DMS 273 treated with DMSO at 0.1 percent for 48 hours (cell line): ENCODE results near the gene ALDH1A1.
"Not testable (repeated sequence)": the region's sequence is repeated elsewhere in the genome, so short reads cannot be mapped to it uniquely, and the experiment has no call there.

Experiments used
- DNase-seq: peaks from one replicate; lab custom pipeline; 2025; lab: John Stamatoyannopoulos, UW

ALDH1A1 gene

DNA sequence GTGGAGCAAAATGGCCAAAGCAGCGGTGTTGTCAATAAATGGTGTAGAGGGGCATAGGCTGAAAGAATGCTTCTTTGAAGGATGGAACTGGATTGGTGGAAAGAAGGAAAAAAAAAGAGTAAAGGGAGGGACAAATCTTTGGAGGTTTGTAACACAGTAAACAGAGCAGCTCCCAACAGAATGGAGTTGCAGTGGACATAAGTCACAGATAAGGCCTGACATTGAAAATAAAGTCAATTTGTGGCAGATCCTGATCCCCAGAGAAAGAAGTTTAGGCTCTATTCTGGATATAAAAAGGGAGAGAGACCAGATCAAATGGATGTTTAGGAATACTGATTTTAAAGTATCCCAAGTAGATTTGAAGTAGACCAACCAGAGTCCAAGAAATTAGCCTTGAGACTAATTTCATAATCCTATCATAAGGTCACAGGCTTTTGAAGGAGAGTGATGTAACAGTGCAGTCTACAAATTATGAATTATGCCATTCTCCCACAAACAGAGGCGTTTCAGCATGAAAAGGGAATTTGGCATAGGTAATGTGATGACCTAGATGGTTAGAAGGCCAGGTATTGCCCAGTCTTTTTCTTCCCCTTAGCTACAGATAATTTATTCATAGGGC, 8.9 kb downstream of the ALDH1A1 start:
- DNase-seq = no peak

DNA sequence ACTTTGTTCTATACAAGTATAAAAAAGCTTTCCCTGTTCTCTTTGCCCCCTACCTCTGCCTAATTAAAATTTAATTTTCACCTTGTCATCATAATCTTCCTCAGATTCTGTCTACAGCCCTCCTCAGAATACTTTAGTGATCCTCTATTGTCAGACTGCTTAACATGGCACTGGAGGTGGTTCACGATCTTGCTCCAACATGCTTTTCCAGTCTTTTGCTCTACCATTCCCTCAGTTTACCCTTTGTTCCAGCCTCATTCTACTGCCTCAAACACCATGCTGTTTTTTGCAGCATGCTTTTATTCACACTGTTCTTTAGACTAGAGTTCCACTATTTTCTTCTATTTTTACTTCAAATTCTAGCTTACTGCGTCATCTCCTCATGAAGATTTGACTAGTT, 10.4 kb downstream of the ALDH1A1 start:
- no peak for DNase-seq

DNA sequence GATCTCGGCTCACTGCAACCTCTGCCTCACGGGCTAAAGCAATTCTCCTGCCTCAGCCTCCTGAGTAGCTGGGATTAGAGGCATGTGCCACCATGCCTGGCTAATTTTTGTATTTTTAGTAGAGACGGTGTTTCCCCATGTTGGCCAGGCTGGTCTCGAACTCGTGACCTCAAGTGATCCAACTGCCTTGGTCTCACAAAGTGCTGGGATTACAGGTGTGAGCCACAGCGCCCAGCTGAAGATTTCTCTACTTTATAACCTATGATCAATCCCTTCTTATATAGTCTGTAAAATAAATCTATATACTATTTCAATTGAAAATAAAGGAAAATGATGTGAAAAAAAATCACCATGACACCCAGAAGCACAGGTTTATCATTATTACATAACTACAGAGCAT, 13.3 kb downstream of the ALDH1A1 start:
- DNase-seq = not testable (repeated sequence)

DNA sequence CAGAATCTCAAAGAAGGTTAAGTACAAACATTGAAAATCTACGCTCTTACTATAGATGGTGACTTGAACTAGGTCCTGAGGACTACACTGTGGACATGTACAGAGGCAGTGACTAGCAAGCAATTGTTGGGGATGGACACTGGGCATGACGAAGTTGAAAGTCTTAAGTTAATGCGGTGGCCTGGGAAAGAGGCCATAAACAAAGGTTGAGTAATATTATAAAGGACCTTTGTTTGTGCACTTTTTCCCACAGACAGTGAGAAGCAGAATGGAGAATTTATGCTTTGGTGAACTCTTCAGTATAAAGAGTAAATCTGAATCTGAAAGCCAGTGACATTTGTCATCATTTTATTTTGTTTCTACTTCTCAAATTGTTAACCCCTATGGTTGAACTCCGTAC, 15.3 kb downstream of the ALDH1A1 start:
- no peak for DNase-seq

DNA sequence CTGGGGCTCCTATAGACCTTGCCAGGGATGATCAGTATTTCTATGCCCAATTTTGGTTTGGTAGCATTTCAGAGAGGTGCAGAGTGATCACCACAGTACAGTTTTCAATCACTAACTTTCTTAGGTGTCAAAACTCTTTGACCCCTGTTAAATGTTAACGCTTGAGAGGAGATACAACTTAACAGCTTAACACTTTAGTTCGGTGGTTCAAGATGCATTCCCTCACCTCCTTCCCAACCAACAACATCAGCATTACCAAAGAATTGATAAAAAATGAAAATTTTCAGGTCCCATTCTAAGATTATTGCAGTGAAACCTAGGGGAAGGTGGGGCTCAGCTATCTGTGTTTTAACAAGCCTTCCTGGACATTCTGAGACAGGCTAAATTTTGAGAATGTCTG, 16.2 kb downstream of the ALDH1A1 start:
- DNase-seq = no peak

DNA sequence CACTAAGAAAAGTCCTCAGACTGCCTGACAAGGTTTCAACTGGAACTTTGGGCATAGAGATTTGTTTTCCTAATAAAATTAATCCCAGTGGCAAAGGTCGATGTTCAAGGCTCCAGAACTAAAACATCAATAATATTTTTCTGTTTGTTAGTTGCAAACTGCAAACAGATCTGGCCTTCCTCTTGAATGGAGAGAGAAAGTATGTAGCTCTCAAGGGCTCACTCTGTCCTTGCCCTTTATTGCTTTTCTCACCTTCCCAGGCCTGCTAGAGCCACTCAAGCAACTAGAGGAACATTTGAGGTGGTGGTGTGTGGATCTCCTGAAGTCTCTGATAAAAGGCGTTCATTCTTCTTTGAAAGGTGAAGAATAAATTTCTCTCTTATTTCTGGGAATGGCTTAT, 16.6 kb downstream of the ALDH1A1 start:
- DNase-seq = no peak

DNA sequence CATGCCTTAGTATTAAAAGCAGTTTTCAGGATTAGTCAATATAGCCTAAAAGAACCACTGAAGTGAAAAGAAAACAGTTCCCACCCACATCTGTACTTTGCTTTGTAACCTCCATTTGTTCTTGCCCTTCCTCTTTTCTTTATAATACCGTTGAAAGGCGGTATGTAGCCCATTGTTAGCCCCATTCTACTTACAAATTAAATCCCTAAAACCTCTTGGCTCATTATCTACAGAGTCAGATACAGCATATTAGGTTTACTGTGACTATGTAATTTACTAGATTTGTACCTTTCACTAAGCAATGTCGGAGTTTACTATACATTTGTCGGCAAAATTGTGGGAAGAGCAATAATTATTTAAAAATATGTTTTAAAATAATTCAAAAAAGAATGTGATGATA, 17.3 kb downstream of the ALDH1A1 start:
- DNase-seq = no peak

DNA sequence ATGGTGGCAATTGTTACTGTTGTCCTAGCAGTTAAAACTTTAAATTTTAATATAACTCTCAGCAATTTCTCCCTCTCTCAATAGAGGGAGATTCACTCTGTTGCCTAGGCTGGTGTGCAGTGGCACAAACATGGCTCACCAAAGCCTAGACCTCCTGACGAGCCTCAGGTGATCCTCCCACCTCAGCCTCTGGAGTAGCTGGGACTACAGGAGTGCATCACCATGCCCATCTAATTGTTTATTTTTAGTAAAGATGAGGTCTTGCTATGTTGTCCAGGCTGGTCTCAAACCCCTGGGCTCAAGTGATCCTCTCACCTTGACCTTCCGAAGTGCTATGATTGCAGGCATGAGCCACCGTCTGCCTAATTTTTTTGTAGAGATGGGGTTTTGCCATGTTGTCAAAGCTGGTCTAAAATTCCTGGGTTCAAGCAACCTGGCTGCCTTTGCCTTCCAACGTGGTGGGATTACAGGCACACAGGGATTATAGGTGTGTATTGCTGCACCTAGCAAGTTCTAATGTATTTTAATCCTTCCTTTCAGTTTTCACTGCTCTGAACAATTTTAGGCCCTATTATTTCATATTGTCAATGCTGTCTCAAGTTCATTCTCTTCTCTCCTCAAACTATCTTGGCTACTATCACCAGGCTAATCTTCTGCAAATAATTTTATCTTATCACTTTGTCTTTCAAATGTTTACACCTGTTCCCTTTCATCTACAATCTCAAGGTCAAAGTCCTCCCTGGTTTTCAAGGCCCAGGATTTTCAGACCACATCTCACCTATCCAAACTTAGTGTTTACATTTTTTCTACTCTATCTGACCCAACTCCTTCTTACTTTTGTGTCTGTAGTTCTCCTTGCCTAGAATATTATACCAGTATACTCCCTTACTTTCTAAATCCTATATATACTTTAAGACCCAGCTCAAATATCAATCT, 18.9 kb downstream of the ALDH1A1 start:
- no peak for DNase-seq

DNA sequence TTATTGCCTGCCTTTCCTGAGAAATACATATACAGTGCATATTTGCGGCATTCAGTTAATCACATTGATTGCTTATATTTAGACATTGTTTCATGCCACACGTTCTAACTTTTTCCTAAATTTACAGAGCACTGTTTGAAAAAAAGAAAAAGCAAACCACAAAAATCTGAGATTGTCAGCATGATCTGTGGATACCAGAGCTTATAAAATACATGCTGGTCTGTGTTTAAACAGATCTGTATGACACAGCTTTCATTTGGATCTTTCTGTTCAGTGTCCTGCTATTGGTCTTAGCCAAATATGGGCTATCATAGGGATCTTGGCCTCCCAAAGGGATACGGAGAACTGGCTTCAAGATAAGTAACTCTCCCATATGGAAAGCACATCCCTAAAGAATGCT, 20.2 kb downstream of the ALDH1A1 start:
- DNase-seq = no peak

DNA sequence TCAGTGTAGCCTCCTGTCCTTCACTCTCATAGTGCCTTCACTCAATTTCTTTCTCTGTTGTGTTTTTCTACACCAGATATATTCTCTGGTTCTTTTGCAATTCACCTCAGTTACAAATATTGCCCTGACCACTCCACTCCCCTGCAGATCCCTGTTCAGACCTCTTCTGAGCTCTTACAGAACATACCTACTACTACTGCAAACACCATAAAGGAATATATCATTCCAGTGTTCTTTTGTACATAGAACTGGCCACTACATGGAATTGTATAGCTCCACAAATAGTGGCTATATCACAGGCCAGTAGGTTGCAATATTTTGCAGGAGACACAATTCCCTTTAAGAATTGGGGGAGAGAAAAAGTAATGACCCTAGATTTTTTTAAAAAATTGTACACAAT, 21.0 kb downstream of the ALDH1A1 start:
- DNase-seq = no peak

DNA sequence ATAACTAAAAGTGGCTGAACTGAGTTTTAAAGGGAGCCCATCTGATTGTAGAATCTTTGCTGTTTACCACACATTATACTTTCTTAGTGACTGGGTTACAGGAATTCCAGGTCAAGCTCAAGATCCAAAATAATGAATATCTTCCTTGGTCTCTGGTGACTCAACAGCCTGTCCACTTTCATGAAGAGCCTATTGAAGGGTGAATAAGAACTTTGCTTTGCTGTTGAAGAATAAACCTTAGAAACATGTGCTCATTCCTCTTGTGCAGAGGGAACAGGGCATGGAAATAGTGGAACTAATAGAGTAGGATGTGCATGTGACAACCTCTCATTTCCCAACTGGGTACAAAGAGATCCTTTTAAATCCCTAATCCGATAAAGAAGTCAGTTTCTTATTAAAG, 21.4 kb downstream of the ALDH1A1 start:
- no peak for DNase-seq

DNA sequence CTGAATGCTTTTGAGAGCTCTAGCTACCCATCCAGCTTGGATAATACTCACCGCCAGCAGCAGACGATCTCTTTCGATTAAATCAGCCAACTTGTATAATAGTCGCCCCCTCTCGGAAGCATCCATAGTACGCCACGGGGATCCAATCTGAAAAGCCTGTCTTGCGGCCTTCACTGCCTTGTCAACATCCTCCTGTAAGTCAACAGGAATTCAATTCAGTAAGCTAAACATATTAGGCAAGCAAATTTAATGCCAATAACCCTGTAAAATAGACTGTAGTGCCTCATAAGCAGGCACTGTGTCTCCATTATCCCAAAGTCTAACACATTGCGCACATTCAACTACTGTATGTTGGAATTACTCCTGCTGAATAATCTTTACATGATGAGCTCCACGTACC, 22.0 kb downstream of the ALDH1A1 start:
- DNase-seq = no peak

DNA sequence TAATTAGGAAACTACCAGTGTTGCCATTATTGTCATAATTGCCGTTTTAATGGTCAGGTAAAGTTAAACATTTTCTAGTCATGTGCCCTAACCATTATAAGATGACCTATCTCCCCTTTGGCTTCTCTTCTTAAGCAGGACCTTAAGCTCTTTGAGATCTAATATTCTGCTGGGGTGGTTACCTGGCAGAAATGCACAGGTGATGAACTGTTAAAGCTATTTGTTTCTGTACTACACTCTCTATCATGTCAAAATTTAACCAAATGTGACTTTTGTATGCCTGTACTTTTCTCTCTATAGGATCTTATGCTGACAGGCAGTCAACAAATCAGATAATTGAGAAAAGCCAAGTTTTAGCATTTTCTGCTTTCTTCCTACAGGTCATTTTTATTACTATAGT, 23.3 kb downstream of the ALDH1A1 start:
- DNase-seq = no peak

DNA sequence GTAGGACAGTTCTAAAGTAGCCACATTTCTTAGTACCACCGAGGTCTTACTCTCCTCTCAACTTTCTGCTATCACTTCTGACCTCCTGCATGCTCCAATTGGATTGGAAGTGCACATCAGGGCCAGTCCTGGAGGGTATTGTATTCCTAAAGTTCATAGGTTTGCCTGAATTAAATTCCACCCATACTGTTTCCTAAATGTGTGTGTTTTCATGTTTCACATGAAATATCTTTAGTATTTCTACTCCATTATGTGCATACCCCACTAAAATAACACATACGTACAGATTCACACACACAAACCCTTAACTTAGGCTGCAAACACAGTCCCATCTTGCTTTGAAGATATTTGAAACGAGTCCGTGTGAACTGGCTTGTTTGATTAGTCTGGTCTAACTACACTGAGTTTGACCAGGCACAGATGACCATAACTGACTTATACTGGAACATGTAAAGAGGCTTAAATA, 24.8 kb downstream of the ALDH1A1 start:
- no peak for DNase-seq

DNA sequence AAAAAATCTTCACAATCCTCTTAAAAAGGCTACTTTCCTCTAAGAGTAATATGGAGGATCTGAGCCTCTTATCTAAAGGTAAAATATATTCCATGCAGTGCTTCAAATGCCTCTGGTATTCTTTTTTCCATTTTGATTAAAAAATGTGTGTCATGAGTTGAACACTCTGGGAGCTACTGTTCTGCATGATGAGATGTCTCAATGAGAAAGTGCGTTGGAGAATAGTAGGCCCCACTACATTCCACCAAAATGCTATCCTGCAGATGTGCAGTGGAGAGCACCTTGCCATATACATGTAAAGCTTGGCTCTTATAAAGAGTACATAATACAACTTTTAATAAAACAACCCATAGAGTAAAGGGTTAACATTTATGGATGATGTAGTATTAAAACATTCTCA, 26.3 kb downstream of the ALDH1A1 start:
- DNase-seq = no peak

DNA sequence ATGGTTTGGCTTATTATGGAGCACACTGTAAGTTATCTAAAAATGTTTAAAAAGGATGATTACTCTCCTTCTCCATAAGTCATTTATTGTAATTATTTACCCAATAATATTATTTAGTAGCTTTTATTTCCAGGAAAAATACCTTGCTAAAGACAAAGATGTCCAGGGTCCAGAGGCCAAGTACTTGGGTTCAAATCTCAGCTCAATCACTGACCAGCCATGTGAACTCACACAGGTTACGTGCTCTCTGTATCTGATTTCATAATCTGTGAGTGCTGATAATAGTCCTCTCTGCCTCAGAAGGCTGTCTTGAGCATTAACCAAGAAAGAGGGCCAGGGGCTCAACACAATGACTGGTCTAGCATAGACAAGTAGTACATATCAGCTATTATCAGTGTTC, 27.0 kb downstream of the ALDH1A1 start:
- DNase-seq = no peak

DNA sequence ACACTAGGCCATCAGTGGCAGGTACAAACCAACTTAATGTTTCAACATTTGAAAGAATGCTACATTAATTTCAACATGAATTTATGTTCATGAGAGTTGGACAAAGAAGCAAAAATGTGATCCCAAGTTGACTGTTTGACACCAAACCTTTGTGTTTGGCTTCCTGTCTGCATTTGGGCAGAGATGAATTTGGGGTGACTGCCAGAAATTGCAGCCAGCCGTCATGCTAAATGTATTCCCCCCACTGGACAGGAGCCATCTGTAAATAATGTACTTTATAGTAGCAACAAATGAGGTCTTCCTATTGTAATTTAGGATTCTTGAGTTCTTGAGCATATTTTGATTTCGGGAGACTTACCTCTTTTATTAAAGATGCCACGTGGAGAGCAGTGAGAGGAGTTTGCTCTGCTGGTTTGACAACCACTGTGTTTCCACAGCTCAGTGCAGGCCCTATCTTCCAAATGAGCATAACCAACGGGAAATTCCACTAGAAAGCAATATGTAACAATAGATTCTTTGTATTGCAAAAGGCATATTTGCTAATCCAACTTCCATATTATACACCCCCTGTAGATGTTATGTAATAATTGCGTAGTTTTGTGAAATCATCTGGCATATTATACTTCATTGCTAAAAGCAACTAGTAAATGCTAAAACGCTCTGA, 27.6 kb downstream of the ALDH1A1 start:
- no peak for DNase-seq

DNA sequence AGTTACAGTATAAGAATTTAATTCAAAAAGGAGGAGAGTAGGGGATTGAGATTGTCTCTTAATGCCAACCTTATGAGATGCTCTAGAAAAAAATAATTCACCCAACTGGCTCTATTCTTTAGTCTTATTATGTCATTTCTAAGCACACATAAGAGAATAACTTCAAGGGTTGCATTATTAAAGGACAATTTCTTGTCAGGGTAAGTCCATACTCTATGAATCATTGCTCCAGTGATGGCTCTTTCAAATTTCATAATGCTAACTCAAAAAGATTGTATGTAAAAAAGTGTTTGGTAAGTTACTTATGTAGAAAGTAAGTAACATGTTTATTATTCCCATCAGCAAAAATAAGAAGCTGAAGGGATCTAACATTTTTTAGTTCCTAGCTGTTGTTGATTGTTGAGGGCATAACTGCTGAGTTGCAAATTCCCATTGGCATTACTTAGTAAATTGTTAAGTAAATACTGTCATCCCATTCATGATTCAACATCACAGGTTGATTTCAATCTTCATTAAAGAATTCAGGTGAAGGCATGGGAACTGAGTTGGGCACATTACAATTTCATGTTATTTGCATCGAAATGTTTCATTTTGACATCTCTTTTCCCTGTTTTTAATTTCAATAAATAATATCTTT, 28.6 kb downstream of the ALDH1A1 start:
- no peak for DNase-seq

DNA sequence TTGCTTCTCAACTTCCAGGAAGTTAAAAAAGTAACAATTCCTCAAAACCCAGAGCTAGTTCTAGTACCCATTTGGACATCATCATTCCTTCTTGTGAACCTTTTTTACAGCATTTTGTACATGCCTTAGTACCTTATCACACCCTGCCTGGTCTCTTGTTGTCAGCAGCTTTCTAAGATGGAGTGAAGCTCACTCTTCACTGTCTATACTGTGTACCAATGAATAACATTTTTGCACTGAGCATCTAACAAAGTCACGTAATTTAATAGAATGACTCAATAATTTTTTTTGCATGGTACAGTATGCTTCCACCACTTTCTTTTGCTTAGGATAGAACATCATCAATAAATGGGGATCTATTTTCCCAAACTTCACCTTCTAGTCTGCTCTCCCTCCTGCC, 29.8 kb downstream of the ALDH1A1 start:
- no peak for DNase-seq

DNA sequence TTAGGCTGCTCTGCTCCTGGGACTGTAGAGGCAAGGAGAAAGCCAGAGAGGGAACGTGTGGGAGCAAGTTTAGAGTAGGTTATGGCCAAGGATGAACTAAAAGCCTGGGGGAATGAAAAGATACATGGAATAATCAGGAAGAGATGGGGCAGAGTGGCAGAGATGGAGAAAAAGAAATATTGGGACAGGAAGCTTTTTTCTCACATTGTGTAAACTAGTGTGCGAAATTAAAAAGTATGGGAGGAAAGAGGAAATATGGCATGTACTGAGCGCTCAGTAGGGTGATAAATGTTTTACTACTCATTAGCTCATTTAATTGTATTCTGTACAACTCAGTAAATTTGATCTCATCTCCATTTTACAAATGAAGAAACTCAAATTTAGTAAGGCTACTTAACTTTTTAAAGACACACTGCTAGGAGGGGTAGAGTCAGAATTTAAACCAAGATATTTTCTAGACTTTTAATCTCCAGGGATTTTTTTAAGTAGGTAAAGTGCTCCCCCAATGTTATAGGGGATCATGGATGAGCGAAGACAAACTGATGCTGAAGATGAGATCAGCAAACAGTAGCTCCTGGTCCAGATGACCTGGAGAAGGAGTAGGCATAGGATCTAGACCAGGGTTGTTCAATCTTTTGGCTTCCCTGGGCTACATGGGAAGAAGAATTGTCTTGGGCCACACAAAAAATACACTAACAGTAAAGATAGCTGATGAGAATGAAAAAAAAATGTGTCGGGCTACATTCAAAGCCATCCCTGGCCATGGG, 30.8 kb downstream of the ALDH1A1 start:
- no peak for DNase-seq

DNA sequence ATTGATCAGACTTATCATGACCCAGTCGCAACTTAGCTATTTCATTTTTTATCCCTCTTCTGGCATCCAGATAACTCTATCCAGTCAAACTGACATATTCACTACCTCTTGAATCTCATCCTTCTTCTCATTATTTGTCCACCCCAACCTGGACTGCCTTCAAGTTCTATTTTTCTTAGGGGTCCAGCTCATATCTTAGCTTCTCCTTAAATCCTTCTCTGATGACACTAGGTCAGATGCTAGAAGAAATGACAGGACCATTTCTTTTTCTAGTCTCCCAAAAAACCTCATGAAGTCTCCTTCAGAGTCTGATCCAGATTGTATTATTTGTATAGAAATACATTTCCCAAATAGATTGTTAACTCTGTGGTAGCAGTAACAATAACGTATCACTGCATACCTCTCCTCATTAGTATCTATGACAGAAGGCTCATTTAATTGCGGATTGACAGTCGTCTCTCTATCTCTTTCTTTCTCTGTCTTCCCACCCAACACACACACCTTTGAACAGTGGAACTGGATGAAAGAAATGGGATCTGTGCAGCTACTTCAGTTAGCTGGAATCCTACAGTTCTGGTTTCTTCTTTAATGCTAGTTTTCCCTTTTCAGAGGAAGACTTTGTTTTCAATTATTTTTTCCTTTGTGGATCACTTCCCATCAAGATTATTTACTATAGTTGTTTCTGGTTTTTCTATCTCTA, 33.5 kb downstream of the ALDH1A1 start:
- no peak for DNase-seq
